Activated CD4-positive, alpha-beta T cell treated with anti-CD3 and anti-CD28 coated beads, Interleukin-2, Interleukin-4, amounts not matched to agents 100 ng/mL and 50 ng/mL, durations not matched to agents 16 hours and 8 hours (primary cell): ENCODE measurements around the gene E2F4.

Source experiments
- DNase-seq: peaks from one replicate; pipeline ENCODE4 v3.0.0-alpha.2; 2020; ENCODE audit warnings: low spot score

E2F4 gene

DNA sequence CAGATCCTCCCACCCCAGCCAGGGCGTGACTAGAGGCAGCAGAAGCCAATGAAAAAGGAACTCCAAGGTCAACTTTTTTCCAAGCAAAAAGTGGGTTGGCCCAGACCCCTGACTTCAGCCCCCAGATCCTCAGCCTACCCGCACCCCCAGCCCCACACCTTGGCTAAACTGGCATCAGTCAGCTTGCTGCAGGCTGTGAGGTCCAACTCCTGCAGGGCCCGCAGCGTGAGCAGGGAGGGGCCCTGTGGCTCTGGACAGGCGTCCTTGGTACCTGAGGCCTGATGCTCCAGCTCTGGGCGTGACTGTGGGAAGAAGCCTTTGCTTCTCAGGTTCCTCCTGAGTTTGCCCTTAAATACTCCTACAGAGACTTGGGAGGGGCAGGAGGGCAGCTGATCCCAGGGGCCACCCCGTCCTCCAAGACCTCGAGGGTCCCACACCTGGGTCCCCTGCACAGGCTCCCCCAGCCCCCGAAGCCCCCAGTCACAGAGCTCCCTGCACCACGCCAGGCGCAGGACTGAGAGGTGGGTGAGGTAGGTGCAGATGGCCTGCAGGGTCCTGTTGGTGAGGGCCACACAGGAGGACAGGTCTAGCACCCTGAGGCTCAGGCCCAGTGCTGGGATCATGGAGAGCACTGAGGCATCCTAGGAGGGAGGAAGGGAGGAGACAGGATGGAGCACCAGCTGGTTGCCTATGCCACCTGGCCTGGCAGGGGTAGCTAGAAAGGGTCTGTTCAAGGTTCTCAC lies 16.4 kb downstream of the E2F4 start:
- no peak for DNase-seq

DNA sequence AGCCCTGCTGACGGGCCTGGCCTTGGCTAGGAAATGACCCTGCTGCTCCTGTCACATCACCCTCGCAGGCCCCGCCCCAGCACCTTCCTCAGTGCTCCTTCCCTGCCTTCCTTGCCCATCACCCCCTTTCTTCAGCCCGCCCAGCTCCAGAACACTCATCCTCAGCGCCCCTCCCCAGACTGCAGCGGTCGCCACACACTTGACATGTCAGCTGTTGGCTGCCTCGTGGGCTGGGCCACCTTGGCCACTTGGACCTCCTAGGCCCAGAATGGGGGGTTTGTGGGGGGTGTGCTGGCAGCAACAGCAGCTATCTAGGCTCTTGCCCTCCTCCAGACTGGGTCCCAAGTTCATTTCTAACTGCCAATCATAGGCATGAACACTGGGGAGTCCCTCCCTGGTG lies 17.6 kb downstream of the E2F4 start:
- DNase-seq: no peak

DNA sequence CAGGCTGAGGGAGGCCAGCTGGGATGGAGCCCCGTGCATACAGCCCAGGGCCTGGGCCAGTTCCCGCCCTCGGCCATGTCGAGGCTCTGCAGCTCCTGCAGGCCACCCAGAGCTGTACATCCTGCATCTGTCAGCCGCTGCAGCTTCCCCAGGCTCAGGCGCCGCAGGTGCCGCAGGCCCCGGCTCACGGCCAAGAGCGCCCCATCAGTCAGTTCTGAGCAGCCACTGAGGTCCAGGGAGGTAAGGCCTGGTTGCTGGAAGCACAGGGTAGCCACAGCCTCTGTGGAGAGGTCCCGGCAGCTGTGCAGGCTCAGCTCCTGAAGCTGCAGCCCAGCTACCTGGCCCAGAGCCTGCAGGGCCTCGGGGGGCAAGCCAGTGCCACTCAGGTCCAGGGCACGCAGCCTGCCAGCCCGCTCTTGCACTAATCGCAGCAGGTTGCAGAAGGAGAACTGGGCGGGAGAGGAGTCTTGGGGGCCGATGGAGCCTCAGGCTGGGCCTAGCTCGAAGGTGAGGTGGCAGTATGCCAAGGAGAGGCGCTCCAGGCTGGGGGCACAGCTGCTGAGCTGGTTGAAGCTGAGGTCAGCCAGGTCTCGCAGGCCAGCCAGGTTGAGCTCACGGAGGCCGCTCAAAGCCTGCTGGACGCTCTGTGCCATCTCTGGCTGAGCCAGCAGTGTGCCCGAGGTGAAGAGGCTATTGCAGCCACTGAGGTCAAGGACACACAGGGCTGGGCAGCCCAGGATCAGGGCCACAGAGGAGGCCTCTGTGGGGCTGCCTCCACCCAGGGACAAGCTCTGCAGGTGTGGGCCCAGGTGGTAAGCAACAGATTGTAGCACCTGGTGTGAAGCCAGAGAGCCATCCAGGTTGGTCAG lies 18.3 kb downstream of the E2F4 start:
- DNase-seq: no peak

DNA sequence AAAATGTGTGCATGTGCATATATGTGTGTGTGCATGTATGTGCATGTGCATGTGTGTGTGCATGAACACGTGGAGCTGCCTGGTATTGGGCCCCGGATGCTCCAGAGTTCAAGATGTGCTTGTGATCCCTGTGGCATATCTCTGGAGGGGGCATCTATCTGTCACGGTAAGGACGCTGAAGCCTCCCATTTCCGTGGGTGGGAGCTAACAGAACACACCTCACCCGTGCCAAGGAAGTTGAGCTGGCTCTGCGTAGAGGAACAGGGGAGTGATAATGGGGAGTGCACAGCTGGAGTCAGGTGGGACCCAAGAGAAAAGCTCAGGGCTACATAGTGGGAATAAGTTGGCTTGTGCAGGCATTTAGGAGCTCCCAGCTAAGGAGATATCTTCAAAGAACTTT lies 19.7 kb downstream of the E2F4 start:
- no peak for DNase-seq

DNA sequence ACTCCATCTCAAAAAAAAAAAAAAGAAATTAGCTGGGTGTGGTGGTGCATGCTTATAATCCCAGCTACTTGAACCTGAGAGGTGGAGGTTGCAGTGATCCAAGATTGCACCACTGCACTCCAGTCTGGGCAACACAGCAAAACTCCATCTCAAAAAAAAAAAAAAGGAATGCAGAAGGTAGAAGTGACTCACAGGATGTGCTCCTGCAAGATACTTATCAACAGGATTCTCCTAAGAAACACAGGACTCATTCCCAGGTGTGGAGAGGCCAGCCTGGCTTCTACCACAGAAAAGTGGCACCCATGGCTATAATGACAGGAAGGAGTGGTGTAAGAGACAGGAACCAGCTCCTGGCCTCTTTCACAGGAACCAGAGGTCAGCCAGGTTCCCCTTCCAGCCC lies 20.8 kb downstream of the E2F4 start:
- DNase-seq: no peak

DNA sequence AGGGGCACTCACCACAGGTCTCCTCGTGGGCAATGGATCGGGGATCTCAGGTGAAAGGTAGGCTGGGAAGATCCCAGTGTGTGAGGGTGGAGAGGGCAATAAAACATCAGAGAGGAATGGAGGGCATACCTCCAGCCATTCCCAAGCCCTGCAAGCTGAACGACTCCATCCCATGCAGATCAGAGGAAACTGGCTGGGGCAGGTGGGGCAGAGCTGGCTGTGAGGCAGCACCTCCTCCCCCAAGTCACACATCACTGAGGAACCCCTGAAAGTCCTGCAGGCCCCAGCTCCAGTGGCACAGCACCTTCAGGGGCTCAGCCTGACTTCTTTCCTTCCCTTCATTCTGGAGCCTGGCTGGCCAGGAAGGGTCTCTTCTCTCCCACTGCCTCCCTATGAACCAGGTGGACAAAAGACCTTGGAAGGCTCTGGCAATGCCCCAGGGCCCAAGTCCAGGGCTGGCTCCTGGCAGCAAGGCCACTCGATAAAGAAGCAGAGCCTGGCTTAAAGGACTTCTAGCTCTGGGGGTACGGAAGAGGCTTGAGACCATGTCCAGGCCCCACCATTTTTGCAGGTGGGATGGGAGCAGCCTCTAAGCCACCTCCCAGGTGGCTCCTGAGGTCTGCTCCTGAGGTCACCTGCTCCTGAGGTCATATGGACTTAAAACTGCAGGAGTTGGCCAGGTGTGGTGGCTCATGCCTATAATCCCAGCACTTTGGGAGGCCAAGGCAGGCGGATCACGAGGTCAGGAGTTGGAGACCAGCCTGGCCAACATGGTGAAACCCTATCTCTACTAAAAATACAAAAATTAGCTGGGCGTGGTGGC lies 21.5 kb downstream of the E2F4 start:
- no peak for DNase-seq

DNA sequence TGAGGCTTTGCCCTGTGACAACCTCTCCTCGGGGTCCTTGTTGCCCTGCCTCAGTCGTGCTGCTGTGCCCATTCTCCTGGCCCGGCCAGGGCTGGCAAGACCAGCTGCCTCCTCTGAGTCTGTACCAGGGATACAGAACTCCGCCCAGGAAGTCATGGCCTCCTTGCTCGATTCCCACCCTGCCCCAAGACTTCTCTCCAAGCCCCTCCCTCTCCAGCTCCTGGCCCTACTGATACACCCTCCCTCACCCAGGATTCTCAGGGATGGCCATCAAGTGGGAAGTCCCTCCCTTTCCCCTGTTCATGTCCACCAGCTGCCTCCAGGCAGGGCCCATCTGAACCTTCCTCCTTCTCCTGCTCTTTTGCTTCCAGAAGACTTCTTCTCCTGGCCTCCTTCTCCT lies 23.8 kb downstream of the E2F4 start:
- no peak for DNase-seq

DNA sequence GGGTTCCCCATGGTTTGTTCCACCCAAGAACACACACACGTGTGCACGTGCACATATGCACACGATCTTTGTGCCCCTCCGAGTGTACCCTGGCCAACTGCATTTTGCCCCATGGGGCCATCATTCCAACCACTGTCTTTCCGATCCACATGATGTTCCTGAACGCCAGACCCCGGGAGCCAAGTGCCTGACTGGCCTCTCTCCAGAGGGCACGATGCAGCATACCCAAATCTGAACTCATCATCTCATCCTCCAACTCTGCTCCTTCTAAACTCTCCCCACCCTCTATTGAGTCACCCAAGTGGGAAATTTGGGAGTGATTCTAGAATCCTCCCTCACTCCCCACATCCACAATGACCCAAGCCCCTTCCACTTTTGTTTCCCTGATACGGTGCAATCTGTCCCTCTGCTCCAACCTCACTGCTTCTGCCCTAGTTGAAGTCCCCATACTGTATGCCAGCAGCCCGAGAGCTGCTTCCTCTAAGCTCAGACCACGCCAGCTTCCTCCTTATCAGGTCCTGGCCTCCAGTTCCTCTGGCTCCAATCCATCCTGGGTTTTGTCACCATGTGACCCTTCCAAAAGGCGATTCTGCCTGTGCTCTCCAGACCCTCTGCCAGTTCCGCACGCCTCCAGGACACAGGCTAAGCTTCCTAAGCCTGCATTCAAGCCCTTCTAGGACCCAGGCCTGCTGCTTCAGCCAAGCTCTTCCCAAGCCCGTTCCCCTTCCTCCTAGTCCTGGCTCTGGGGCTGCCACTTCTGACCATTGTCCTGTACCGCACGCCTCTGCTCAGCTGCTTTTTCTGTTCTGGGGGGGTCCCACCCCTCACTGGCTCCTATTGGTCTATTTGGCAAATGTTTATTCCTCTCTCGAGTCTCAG lies 24.9 kb downstream of the E2F4 start:
- DNase-seq: no peak

DNA sequence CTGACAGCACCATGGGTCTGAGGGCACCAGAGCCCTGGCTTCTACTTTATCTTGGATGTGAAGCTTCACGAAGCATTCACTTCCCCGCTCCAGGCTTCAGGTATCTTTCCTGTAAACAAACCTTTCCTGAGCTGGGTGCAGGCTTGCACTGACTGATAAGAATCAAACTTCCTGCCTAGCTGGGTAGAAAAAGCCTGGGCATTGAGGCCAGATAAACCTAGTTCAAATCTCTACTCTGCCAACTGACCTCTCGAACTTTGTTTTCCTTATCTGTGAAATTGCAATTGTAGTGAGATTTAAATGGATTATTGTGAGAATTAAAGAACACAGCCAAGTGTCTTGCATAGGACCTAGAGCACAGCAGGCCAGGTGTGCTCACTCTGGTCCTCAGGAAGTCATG lies 32.0 kb downstream of the E2F4 start:
- DNase-seq: no peak

DNA sequence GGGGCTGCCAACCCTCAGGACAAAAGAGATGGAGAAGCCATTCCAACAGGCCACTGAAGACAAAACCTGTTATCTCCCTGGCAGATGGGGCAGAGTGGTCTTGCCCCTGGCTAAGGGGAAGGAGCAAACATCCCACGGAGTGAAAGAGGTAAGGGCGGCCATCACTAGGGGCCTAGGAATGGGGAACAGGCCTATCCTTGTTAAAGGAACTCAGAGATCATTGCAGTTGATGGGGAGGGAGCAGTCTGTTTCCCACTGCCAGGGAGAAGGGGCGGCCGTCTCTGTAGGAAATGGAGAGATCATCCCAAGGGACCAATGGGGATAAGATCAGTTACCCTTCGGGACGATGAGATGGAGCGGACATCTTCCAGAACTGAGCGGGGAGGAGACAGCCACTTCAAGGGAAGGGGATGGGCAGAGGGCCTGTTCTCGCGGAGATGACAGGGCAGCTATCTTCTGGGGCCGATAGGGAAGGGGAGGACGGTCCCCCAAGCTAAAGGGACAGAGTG lies 34.4 kb downstream of the E2F4 start:
- DNase-seq: no peak

DNA sequence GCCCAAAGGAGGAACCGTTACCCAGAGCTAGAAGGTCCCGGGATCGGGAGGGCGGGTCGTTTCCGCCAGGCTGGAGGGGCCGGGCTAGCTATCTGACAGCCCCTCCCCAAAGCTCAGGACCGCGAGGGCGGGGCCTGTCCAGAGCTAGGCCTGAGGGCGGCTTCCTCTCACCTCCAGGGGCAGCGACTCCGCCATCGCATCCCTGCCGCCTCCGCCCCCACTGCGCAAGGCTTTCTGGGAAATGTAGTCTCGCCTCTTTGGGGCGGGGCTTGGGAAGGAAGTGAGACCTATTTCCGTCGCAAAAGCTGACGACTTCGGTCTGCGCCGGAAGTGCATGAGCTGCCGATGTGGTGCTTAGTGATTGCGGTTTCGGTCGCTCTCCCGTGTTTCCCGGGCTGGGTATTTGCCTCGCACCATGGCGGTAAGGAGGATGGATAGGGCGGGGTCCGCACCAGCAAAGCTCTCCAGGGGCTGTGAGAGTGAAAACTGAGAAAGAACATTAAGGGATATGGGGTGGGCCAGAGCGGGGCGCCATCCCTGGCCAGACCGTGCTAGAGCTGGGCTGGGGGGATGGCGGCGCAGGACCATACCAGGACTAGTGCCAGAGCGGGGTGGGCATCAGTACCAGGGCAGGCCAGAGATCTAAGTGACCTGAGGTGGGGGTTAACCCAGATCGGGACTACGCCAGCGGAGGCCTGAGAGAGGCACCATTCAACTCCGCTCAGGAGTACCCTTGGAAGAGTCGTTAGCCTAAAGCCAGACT lies 35.0 kb downstream of the E2F4 start, which contains the start of gene TMEM208:
TSS of gene TMEM208 (plus strand) at position 327 of the 763 bp plus-strand sequence. CDS start at position 416, 89 bp downstream.
- DNase-seq: peak; percentile 99

DNA sequence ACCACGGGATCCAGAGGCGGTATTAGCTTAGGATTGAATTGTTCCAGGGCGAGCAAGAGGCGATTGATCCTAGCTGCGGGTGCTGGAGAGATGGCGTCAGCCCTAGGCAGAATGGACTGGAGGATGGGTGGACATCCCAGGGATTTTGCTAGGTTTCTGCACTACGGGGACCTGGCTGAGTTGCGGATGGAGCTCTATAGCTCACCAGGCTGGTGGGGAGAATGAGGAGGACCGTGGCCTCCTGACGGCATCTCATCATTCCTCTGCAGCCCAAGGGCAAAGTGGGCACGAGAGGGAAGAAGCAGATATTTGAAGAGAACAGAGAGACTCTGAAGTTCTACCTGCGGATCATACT lies 35.6 kb downstream of the E2F4 start:
- DNase-seq: no peak

DNA sequence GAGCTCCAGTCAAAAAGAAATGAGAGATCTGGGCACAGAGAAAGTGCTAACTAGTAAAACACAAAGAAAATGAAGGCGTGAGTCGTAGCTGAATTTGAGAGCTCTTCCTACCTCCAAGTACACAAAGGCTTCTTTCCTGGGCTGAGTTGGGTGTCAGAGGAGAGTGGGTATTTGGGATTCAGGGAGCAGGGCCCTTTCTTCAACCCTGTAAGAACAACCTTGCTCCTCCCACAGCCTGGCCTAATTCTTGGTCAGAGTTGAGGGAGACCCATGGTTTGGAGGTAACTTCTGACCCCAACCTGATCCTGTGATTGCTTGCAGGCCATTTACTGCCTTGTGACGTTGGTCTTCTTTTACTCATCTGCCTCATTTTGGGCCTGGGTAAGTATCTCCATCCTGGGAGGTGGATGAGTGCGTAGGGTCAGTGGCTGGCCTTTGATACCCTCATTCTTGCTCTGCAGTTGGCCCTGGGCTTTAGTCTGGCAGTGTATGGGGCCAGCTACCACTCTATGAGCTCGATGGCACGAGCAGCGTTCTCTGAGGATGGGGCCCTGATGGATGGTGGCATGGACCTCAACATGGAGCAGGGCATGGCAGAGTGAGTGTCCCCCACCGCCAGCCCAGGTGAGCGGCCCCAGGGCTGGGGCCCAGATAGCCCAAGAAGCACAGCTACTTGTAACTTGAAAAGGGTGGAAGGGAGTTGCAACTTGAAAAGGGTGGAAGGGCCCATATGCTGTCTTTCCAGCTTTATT lies 36.3 kb downstream of the E2F4 start:
- no peak for DNase-seq

DNA sequence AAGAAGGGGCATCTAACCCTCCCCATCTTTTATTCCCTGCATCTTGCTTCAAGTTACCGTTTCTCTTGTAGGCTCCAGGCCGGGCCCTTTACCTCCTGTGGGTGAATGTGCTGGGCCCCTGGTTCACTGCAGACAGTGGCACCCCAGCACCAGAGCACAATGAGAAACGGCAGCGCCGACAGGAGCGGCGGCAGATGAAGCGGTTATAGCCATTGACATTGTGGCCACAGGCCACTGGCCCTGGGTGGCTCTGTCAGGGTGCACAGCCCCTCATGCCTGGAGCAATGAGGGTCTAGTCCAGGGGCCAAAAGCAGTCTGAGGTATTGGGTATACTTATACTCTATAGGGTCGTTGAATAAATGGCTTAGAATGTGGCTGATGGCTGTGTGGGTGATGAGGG lies 37.0 kb downstream of the E2F4 start:
- DNase-seq: no peak

DNA sequence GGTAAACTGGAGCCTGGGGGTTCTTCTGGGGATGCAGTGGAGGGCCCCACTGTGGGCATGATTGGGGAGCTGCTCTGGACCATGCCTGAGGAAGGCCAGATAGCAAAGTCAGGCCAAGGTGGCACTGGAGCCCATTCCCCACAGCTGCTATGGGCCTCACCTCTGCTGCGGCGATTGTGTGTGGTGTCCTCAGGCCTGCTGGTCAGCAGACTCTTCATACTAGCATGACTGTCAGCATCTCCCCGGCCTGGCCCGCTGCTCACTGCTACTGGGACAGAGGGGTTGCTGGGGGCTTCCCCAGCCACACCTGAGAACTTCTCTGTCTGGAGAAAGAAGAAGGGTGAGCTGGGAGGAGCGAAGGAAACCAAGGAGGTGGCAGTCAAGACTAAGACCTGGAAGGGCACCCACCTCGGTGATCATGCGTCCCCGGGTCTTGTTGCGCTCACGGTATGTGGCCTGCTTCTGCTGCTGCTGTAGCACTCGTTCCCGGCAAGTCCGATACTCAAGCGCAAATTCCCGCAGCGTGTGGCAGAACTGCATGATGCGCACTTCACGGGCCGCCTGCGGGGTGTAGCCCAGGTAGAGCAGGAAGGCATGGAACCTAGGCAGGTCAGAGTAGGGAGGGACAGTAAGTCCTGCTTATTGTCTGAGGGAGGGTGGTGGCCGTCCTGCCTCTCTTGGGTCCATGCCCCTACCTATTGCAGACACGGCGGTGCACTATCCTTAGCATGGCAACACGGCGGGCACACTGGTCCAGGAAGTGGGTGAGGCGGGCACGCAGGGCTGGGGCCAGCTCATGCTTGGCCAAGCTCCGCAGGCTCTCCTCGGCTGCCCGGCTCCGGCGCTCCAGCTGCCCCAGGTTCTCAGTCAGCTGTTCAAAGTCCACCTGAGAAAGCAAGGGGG lies 38.2 kb downstream of the E2F4 start:
- DNase-seq: no peak

DNA sequence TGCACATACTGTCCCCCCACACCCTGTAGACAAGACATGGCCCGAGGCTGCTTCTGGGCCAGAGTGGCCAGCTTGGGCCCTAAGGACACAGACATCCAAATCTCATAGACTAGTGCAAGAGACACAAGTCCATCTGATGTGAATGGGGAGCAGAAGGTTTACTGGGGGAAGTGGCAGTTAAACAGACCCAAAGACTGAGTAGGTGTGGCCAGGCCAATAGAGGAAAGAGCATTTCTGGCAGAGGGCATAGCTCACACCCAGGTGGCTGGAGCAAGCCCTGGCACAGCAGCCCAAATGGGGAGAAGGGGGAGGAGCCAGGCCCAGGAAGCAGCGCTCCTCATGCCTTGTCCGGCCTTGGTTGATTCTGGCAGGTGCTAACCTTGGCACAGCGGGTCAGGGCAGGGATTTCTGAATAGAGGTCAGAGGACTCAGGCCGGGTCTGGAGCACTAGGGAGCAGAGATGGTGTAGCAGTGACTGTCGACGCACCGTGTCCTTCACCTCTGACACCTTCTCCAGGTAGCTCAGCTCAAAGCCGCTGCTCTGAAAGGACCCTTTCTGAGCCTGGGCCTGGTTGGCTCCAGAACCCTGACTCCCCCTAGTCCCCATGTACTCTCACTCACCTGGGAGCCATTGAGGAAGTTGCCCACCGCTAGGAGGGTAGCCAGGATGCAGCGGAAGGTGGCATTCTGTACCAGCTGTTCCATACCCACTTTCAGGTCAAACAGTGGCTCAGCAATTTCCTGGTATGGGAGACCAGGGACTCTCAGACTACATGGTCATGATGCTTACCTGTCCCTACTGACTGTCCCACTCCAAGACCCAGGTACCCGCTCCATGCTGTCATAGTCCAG lies 39.1 kb downstream of the E2F4 start:
- DNase-seq: no peak

DNA sequence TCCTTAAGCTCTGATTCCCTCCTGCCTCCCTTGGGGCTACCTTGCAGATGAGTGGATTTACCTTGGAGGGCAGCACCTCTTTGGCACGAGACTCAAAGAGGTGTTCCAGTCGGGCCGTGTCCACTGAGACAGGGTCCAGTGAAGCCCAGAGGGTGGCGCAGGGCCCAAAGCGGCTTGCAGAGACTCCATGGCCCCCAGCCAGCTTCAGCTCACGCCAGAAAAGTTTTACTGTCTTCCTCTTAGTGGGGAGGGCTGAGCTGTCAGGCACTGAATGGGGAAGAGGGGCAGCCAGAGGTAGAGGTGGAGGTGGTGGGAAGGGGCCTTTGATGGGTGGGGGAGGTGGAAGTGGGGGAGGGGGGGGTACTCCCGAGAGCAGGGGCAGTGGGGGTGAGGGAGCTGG lies 41.6 kb downstream of the E2F4 start:
- DNase-seq: no peak

DNA sequence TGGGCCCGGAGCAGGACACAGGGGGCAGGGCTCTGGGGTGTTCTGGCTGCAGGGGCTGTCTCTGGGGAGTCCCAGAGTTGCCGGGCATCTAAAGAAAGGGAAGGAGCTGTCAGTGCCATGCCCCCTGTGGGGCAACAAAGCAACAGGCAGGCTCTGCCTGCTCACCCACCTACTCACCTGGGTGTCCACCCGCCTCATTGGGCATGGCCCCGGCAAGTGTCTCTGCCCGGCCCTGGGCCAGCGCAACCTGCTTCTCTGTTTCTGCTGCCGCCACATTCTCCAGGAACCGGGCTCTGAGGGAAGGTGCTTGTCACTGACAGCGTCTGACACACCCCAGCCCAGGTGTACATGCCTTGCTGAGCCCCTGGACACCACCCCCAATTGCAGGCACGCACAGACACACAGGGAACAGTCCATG lies 42.2 kb downstream of the E2F4 start:
- no peak for DNase-seq
